ENCODE results near the gene WASF2. TPM values are rescaled to one million over a fixed set of nuclear protein-coding genes. Genes with fewer than 3 reads are reported as not detected.

The WASF2 gene
- total and polyA plus RNA-seq, 2 of the 13 experiments (the other 11 are each of a cell fraction or from before 2014, with no cell fraction given) = 10.4 to 27.7 TPM

DNA sequence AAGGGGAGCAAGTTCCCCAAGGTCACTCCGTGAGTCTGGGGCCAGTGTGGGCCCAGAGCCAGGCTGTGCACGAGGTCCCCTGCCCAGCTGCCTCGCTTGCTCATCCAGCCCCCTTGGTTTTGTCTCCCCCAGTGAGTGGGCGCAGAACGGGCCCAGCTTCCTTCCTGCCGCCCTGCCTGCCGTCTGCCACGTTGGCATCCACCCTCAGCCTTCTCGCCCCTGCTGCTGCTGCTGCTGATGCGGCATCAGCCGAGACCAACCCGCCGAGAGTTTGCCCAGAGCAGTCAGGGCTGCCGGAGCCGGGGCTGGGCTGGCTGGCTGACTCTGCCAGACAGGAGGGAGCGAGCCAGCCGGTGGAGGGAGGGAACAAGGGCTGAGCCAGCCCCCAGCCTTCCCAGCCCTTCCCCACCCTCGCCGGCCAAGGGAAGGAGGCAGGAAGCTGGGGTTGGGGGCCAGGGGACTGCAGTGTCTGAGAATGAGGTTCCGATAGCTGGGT lies 31.4 kb upstream of the WASF2 start (continued):
- TF ChIP-seq, protein P1, sequence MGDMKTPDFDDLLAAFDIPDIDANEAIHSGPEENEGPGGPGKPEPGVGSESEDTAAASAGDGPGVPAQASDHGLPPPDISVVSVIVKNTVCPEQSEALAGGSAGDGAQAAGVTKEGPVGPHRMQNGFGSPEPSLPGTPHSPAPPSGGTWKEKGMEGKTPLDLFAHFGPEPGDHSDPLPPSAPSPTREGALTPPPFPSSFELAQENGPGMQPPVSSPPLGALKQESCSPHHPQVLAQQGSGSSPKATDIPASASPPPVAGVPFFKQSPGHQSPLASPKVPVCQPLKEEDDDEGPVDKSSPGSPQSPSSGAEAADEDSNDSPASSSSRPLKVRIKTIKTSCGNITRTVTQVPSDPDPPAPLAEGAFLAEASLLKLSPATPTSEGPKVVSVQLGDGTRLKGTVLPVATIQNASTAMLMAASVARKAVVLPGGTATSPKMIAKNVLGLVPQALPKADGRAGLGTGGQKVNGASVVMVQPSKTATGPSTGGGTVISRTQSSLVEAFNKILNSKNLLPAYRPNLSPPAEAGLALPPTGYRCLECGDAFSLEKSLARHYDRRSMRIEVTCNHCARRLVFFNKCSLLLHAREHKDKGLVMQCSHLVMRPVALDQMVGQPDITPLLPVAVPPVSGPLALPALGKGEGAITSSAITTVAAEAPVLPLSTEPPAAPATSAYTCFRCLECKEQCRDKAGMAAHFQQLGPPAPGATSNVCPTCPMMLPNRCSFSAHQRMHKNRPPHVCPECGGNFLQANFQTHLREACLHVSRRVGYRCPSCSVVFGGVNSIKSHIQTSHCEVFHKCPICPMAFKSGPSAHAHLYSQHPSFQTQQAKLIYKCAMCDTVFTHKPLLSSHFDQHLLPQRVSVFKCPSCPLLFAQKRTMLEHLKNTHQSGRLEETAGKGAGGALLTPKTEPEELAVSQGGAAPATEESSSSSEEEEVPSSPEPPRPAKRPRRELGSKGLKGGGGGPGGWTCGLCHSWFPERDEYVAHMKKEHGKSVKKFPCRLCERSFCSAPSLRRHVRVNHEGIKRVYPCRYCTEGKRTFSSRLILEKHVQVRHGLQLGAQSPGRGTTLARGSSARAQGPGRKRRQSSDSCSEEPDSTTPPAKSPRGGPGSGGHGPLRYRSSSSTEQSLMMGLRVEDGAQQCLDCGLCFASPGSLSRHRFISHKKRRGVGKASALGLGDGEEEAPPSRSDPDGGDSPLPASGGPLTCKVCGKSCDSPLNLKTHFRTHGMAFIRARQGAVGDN (CRISPR knock-in tag; IDR thresholded peaks at IDR 0.05) = peak; percentile 63
- TF ChIP-seq, protein P2, sequence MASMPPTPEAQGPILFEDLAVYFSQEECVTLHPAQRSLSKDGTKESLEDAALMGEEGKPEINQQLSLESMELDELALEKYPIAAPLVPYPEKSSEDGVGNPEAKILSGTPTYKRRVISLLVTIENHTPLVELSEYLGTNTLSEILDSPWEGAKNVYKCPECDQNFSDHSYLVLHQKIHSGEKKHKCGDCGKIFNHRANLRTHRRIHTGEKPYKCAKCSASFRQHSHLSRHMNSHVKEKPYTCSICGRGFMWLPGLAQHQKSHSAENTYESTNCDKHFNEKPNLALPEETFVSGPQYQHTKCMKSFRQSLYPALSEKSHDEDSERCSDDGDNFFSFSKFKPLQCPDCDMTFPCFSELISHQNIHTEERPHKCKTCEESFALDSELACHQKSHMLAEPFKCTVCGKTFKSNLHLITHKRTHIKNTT (CRISPR knock-in tag; IDR thresholded peaks at IDR 0.05) = no peak

GRCh38 chr1:27520651-27521050 lies 30.7 kb upstream of the WASF2 start:
- H3K79me2 ChIP-seq (ENCODE audit: insufficient read depth, low read length) = no peaks in the 10 kb centered on the region
- intact Hi-C loops (cut with micrococcal nuclease; ENCODE audit: unreplicated experiment) = no loop called here
- H3K9me3 ChIP-seq (ENCODE audit: low read length) = no peaks in the 10 kb centered on the region
- in situ Hi-C loops (cut with HindIII; ENCODE audit: extremely low pct_ligation_motif_present, low pct_unique_long_range_greater_than_20kb) = no loop called here
- ChIA-PET CTCF (ENCODE audit: low intra/inter-chr PET ratio, low total read pairs) (no interaction called here), POLR2A (interaction anchor here (1.0 to 2.7 kb wide), 3 partner anchors 30 to 42 kb away, joined by 3 to 10 read pairs (median 10); partner anchors contain the start of gene WASF2)
- no peak overlapping the region for H2AFZ ChIP-seq (ENCODE audit: low read length)
- no peaks in the 10 kb centered on the region for H4K20me1 ChIP-seq (ENCODE audit: insufficient read depth, low read length)
- no TSS peak for BruUV-seq (replicated peaks)
- H3K27me3 ChIP-seq (ENCODE audit: control insufficient read depth in 1 of 2, insufficient read depth in 2 of 2, low read length in 2 of 2) = no peaks in the 10 kb centered on the region
- no peak for FAIRE-seq
- peak; percentile 47 for DNase-seq (ENCODE audit: low spot score)
- peak overlapping the region; percentile 33; the same call in 1 of the 2 replicates for H3K9ac ChIP-seq (ENCODE audit: insufficient read depth, low read depth, low read length)
- peak; percentile 21 for ATAC-seq
- H3K27ac ChIP-seq (ENCODE audit: extremely low read length, insufficient read depth, low read length) = peak overlapping the region; percentile 16
- peak overlapping the region in 2 of 3 experiments; percentile 26 to 67; a peak in 4 of 6 replicates for H3K4me3 ChIP-seq (replicated peaks in 1 of 3; ENCODE audit: insufficient read depth in 1 of 3, low read depth in 2 of 3, low read length in 3 of 3)
- WGBS (ENCODE audit: low lambda C conversion rate) = no CpG with 5 or more reads among the region's 4 CpGs
- no peaks in the 10 kb centered on the region for H3K36me3 ChIP-seq (replicated peaks in 1 of 2; ENCODE audit: control insufficient read depth in 1 of 2, insufficient read depth in 2 of 2, low read length in 2 of 2)
- H3K4me2 ChIP-seq (ENCODE audit: low read depth, low read length) = peak overlapping the region; percentile 95
- H3K4me1 ChIP-seq (ENCODE audit: insufficient read depth, low read length) = peaks cover 97% of the 10 kb centered on the region
- TF ChIP-seq ETV5 (CRISPR knock-in tag; IDR thresholded peaks at IDR 0.05; ENCODE audit: borderline replicate concordance) = peak; percentile 35; the same call in 1 of the 2 replicates
- no peak for TF ChIP-seq GTF2F1 (IDR thresholded peaks at IDR 0.05; ENCODE audit: low read length)
- TF ChIP-seq DRAP1 (CRISPR knock-in tag; IDR thresholded peaks at IDR 0.05) = 0 out of 2 replicates have a peak, but pooled peaks have one; percentile 24
- TF ChIP-seq ZNF776 (CRISPR knock-in tag; IDR thresholded peaks at IDR 0.05) = no peak
- TF ChIP-seq SIX1 (CRISPR knock-in tag; IDR thresholded peaks at IDR 0.05; ENCODE audit: borderline replicate concordance) = no peak
- TF ChIP-seq THRA (CRISPR knock-in tag; IDR thresholded peaks at IDR 0.05; ENCODE audit: borderline replicate concordance) = peak; percentile 41; the same call in 1 of the 2 replicates
- peak; percentile 36; the same call in 1 of the 2 replicates for TF ChIP-seq SP5 (CRISPR knock-in tag; IDR thresholded peaks at IDR 0.05; ENCODE audit: borderline replicate concordance, low read depth)
- 0 out of 2 replicates have a peak, but pooled peaks have one; percentile 25 for TF ChIP-seq ZNF510 (CRISPR knock-in tag; IDR thresholded peaks at IDR 0.05; ENCODE audit: low read depth)
- no peak for TF ChIP-seq ZFYVE20 (CRISPR knock-in tag; IDR thresholded peaks at IDR 0.05; ENCODE audit: borderline replicate concordance, low read depth)
- TF ChIP-seq RXRA (CRISPR knock-in tag; IDR thresholded peaks at IDR 0.05) = peak; percentile 46; the same call in 1 of the 2 replicates
- no peak for TF ChIP-seq XBP1 (CRISPR knock-in tag; IDR thresholded peaks at IDR 0.05)
- peak; percentile 96 for TF ChIP-seq HNRNPL (IDR thresholded peaks at IDR 0.05; ENCODE audit: low read depth, low read length)
- TF ChIP-seq KAT7 (CRISPR knock-in tag; IDR thresholded peaks at IDR 0.05; ENCODE audit: borderline replicate concordance) = no peak
